ENCODE results near the gene ZNF445.
"Not testable (repeated sequence)": the region's sequence is repeated elsewhere in the genome, so short reads cannot be mapped to it uniquely, and the experiment has no call there.

Gene ZNF445

GRCh38 chr3:44436181-44436580 lies 41.3 kb downstream of the ZNF445 start:
- DNase-seq (ENCODE audit: low read depth, low spot score): no peak

- no peak for DNase-seq (ENCODE audit: low read depth, low spot score)
Measured at GRCh38 chr3:44434834-44435510, 42.5 kb downstream of the ZNF445 start.

GRCh38 chr3:44430466-44430865 lies 47.0 kb downstream of the ZNF445 start:
- no peak for DNase-seq (ENCODE audit: low read depth, low spot score)

- no peak for DNase-seq (ENCODE audit: low read depth, low spot score)
Measured at GRCh38 chr3:44429459-44429858, 48.0 kb downstream of the ZNF445 start.

GRCh38 chr3:44428910-44429309 lies 48.6 kb downstream of the ZNF445 start:
- no peak for DNase-seq (ENCODE audit: low read depth, low spot score)

GRCh38 chr3:44427683-44428082 lies 49.8 kb downstream of the ZNF445 start:
- no peak for DNase-seq (ENCODE audit: low read depth, low spot score)

GRCh38 chr3:44424758-44425157 lies 52.7 kb downstream of the ZNF445 start:
- no peak for DNase-seq (ENCODE audit: low read depth, low spot score)

GRCh38 chr3:44421280-44421679 lies 56.2 kb downstream of the ZNF445 start:
- DNase-seq (ENCODE audit: low read depth, low spot score): no peak

- no peak for DNase-seq (ENCODE audit: low read depth, low spot score)
Measured at GRCh38 chr3:44420676-44421075, 56.8 kb downstream of the ZNF445 start.

- no peak for DNase-seq (ENCODE audit: low read depth, low spot score)
Measured at GRCh38 chr3:44419923-44420650, 57.4 kb downstream of the ZNF445 start.

GRCh38 chr3:44419116-44419922 lies 58.2 kb downstream of the ZNF445 start:
- DNase-seq (ENCODE audit: low read depth, low spot score): no peak

- DNase-seq (ENCODE audit: low read depth, low spot score): no peak
Measured at GRCh38 chr3:44418549-44418948, 58.9 kb downstream of the ZNF445 start.

- DNase-seq (ENCODE audit: low read depth, low spot score): not testable (repeated sequence)
Measured at GRCh38 chr3:44418118-44418517, 59.4 kb downstream of the ZNF445 start.

- no peak for DNase-seq (ENCODE audit: low read depth, low spot score)
Measured at GRCh38 chr3:44416031-44417030, 61.1 kb downstream of the ZNF445 start.

- DNase-seq (ENCODE audit: low read depth, low spot score): no peak
Measured at GRCh38 chr3:44415421-44415820, 62.0 kb downstream of the ZNF445 start.

- DNase-seq (ENCODE audit: low read depth, low spot score): no peak
Measured at GRCh38 chr3:44414517-44415090, 62.9 kb downstream of the ZNF445 start.

- no peak for DNase-seq (ENCODE audit: low read depth, low spot score)
Measured at GRCh38 chr3:44412365-44412764, 65.1 kb downstream of the ZNF445 start.

GRCh38 chr3:44411031-44411645 lies 66.3 kb downstream of the ZNF445 start:
- DNase-seq (ENCODE audit: low read depth, low spot score): no peak

- DNase-seq (ENCODE audit: low read depth, low spot score): no peak
Measured at GRCh38 chr3:44409640-44410410, 67.6 kb downstream of the ZNF445 start.

- DNase-seq (ENCODE audit: low read depth, low spot score): no peak
Measured at GRCh38 chr3:44402548-44402947, 74.9 kb downstream of the ZNF445 start.
